Activated CD8-positive, alpha-beta memory T cell treated with anti-CD3 and anti-CD28 coated beads for 24 hours (primary cell): ENCODE results near the gene DIO3.

Experiments used
- DNase-seq: peaks from one replicate; pipeline ENCODE4 v3.0.0-alpha.2; 2020

DIO3 gene

GRCh38 chr14:101584055-101584859 is 23.0 kb downstream of the DIO3 start:
- no peak for DNase-seq

GRCh38 chr14:101585211-101585610 is 23.9 kb downstream of the DIO3 start:
- no peak for DNase-seq

GRCh38 chr14:101586531-101587430 is 25.5 kb downstream of the DIO3 start:
- DNase-seq, result peak; percentile 49

GRCh38 chr14:101587441-101587911 is 26.2 kb downstream of the DIO3 start:
- no peak for DNase-seq

- no peak for DNase-seq
These were observed 27.1 kb downstream of the DIO3 start for GRCh38 chr14:101588286-101588975.

- peak; percentile 40 for DNase-seq
These were observed 27.7 kb downstream of the DIO3 start for GRCh38 chr14:101588990-101589389.

- DNase-seq, result peak; percentile 17
These were observed 28.3 kb downstream of the DIO3 start for GRCh38 chr14:101589486-101590015.

- peak; percentile 52 for DNase-seq
These were observed 28.8 kb downstream of the DIO3 start for GRCh38 chr14:101590062-101590461.

GRCh38 chr14:101590616-101591015 is 29.3 kb downstream of the DIO3 start:
- peak; percentile 28 for DNase-seq

GRCh38 chr14:101591121-101591520 is 29.8 kb downstream of the DIO3 start:
- peak; percentile 45 for DNase-seq

GRCh38 chr14:101591582-101591981 is 30.3 kb downstream of the DIO3 start:
- DNase-seq, result peak; percentile 43

- DNase-seq, result peak; percentile 53
These were observed 32.3 kb downstream of the DIO3 start for GRCh38 chr14:101593411-101594238.

GRCh38 chr14:101594511-101595148 is 33.3 kb downstream of the DIO3 start:
- peak; percentile 47 for DNase-seq

- peak; percentile 58 for DNase-seq
These were observed 34.1 kb downstream of the DIO3 start for GRCh38 chr14:101595349-101595748.

- peak; percentile 82 for DNase-seq
These were observed 34.8 kb downstream of the DIO3 start for GRCh38 chr14:101595887-101596721.

- no peak for DNase-seq
These were observed 35.4 kb downstream of the DIO3 start for GRCh38 chr14:101596742-101597141.

GRCh38 chr14:101598159-101598558 is 36.9 kb downstream of the DIO3 start:
- peak; percentile 49 for DNase-seq

GRCh38 chr14:101598571-101599233 is 37.4 kb downstream of the DIO3 start:
- peak; percentile 52 for DNase-seq

GRCh38 chr14:101599234-101599885 is 38.1 kb downstream of the DIO3 start:
- DNase-seq, result peak; percentile 43
